ENCODE results near the gene SCART1.
A peak's percentile ranks its signal among the peaks of the same experiment; 100 is the strongest.
"Not testable (repeated sequence)": the region's sequence is repeated elsewhere in the genome, so short reads cannot be mapped to it uniquely, and the experiment has no call there.

Gene SCART1

GRCh38 chr10:133464582-133465031 lies 10.9 kb downstream of the SCART1 start:
- Histone ChIP-seq H3K27ac (no peak overlapping the region), H3K4me3 (no peak overlapping the region)
- peak; percentile 65 for DNase-seq (ENCODE audit: low spot score)
- no peak for TF ChIP-seq CTCF (IDR thresholded peaks at IDR 0.05)

GRCh38 chr10:133465191-133465949 lies 11.6 kb downstream of the SCART1 start:
- Histone ChIP-seq H3K4me3 (no peak overlapping the region), H3K27ac (no peak overlapping the region)
- no peak for TF ChIP-seq CTCF (IDR thresholded peaks at IDR 0.05)
- DNase-seq (ENCODE audit: low spot score) = peak; percentile 29

- TF ChIP-seq CTCF (IDR thresholded peaks at IDR 0.05) = no peak
- no peak overlapping the region for H3K4me3 ChIP-seq
- no peak overlapping the region for H3K27ac ChIP-seq
- peak; percentile 62 for DNase-seq (ENCODE audit: low spot score)
Measured at GRCh38 chr10:133465950-133466474, 12.3 kb downstream of the SCART1 start.

GRCh38 chr10:133466683-133467275 lies 13.0 kb downstream of the SCART1 start:
- no peak for TF ChIP-seq CTCF (IDR thresholded peaks at IDR 0.05)
- no peak overlapping the region for H3K27ac ChIP-seq
- no peak overlapping the region for H3K4me3 ChIP-seq
- peak; percentile 55 for DNase-seq (ENCODE audit: low spot score)

GRCh38 chr10:133467286-133467911 lies 13.7 kb downstream of the SCART1 start:
- Histone ChIP-seq H3K4me3 (no peak overlapping the region), H3K27ac (no peak overlapping the region)
- no peak for TF ChIP-seq CTCF (IDR thresholded peaks at IDR 0.05)
- DNase-seq (ENCODE audit: low spot score) = peak; percentile 40

GRCh38 chr10:133469205-133469604 lies 15.5 kb downstream of the SCART1 start:
- H3K4me3 ChIP-seq; DNase-seq (ENCODE audit: low spot score); H3K27ac ChIP-seq: not testable (repeated sequence)

GRCh38 chr10:133471300-133472109 lies 17.8 kb downstream of the SCART1 start:
- DNase-seq (ENCODE audit: low spot score) = no peak
- no peak overlapping the region for H3K4me3 ChIP-seq
- TF ChIP-seq CTCF (IDR thresholded peaks at IDR 0.05) = no peak
- no peak overlapping the region for H3K27ac ChIP-seq
